AG09309 (cell line): ENCODE results near the gene COL9A2.

Experiments used
- DNase-seq: peaks from one replicate; pipeline ENCODE4 v3.0.0-alpha.2; 2010; ENCODE audit warnings: low read depth
- H3K4me3 ChIP-seq: 2 replicates; pipeline ENCODE4 v1.5.1; 2011; ENCODE audit warnings: mild to moderate bottlenecking, low read depth, low read length, moderate library complexity; ENCODE audit not compliant: control insufficient read depth
- CTCF ChIP-seq: IDR thresholded peaks from 2 replicates; pipeline ENCODE4 v1.5.1; 2011; ENCODE audit warnings: mild to moderate bottlenecking, low read depth, low read length, inconsistent platforms; ENCODE audit not compliant: insufficient read depth, control insufficient read depth; ENCODE audit errors: missing control alignments

Gene COL9A2

GRCh38 chr1:40303790-40304189 is 13.3 kb downstream of the COL9A2 start:
- no peak for TF ChIP-seq CTCF
- no peak for DNase-seq
- H3K4me3 ChIP-seq: no peak overlapping the region

- no peak overlapping the region for H3K4me3 ChIP-seq
- no peak for DNase-seq
- TF ChIP-seq CTCF: no peak
Measured at GRCh38 chr1:40303051-40303771, 13.9 kb downstream of the COL9A2 start.

DNA sequence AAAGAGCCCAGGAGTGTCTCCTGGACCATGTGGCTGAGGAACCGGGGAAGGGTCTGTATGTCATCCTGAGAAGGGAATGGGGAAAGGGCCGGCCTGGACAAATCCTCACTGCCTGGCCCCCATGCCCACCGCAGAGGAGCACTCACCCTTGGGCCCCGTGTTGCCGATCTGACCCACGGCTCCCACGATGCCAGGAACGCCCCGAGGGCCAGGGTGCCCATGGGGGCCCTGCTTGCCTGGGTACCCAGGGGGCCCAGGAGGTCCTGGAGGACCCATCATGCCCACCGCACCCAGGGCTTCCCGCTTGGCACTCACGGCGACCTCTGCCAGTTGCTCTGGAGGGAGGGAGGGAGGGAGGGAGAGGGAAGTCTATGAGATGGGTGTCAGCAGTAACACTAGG is 14.6 kb downstream of the COL9A2 start:
- H3K4me3 ChIP-seq: no peak overlapping the region
- TF ChIP-seq CTCF: no peak
- DNase-seq: no peak

DNA sequence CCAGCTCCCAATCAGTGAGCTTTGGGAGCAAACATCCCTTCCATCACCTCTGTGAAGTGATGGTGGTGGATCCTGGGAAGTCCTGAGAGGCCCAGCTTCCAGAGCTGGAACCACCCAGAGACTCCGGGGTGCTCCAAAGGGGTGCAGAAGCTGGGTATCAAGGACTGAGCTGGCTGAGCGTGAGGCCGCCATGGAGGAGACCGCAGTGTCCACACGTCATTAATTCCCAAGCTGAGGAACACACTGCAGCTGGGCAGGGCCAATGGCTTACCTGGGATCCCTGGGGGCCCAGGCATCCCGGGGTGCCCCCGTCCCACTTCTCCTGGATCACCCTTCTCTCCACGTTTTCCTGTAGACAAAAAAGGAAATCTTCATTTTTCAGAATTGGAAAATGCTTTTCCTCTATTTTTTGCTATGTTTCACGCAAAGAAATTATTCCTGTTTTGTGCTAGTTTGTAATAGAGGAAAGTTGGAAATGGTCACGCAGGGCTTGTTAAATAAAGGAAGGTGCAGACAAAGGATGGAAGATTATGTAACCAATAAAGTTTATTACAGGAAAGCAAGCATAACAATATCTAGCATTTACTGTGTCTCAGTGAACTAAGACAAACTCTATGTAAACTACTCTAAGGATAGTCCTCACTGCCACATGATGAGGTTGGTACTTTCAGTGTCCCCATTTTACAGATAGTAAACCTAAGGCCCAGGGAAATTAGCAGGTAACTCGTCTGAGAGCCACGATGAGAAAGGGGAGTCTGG is 15.4 kb downstream of the COL9A2 start:
- DNase-seq: no peak
- no peak overlapping the region for H3K4me3 ChIP-seq

GRCh38 chr1:40301066-40301465 is 16.0 kb downstream of the COL9A2 start:
- no peak overlapping the region for H3K4me3 ChIP-seq
- no peak for DNase-seq
- no peak for TF ChIP-seq CTCF

More for the DNA sequence above, 15.4 kb downstream of the COL9A2 start:
- TF ChIP-seq CTCF: no peak

DNA sequence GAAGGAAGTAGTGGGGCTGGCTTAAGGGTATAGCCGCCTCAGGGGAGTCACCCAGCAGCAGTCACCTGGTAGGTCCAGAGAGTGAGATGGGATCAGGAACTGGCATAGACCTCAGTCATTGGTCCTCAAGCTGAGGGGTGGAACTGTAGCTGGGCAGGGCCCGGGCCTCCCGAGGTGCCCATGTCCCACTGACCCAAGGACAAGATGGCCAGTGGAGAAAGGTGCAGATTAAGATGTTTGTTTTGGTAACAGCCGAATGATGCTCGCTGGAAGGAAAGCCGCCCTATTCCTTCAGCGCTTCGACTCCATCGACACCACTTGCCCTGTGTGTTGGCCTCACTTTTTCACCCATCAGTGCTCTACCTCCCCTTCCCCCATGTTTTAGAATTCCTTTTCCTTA is 16.4 kb downstream of the COL9A2 start:
- no peak for DNase-seq
- TF ChIP-seq CTCF: no peak

More for the DNA sequence above, 16.4 kb downstream of the COL9A2 start:
- no peak overlapping the region for H3K4me3 ChIP-seq
